NCI-H2107 (cell line): Measurements from ENCODE around the gene IGF1R.

Source experiments
- DNase-seq: peaks from one replicate; lab custom pipeline; 2025; lab: John Stamatoyannopoulos, UW

The IGF1R gene

GRCh38 chr15:98946301-98947255 lies 298.2 kb downstream of the IGF1R start:
- no peak for DNase-seq

- DNase-seq = no peak
Observed at GRCh38 chr15:98948456-98948855, 300.1 kb downstream of the IGF1R start.

- DNase-seq = no peak
Observed at GRCh38 chr15:98948941-98949340, 300.6 kb downstream of the IGF1R start.

GRCh38 chr15:98949624-98950023 lies 301.3 kb downstream of the IGF1R start:
- DNase-seq = no peak

- no peak for DNase-seq
Observed at GRCh38 chr15:98950248-98950647, 301.9 kb downstream of the IGF1R start.

GRCh38 chr15:98951004-98951403 lies 302.7 kb downstream of the IGF1R start:
- DNase-seq = no peak

- DNase-seq = no peak
Observed at GRCh38 chr15:98951493-98952320, 303.4 kb downstream of the IGF1R start.

- DNase-seq = no peak
Observed at GRCh38 chr15:98952381-98952803, 304.1 kb downstream of the IGF1R start.

- no peak for DNase-seq
Observed at GRCh38 chr15:98953000-98953787, 304.9 kb downstream of the IGF1R start.

GRCh38 chr15:98953968-98954367 lies 305.6 kb downstream of the IGF1R start:
- no peak for DNase-seq

- DNase-seq = no peak
Observed at GRCh38 chr15:98954411-98954810, 306.1 kb downstream of the IGF1R start.

GRCh38 chr15:98955331-98955730 lies 307.0 kb downstream of the IGF1R start:
- DNase-seq = no peak

GRCh38 chr15:98955961-98956723 lies 307.8 kb downstream of the IGF1R start:
- DNase-seq = no peak

GRCh38 chr15:98956796-98957553 lies 308.6 kb downstream of the IGF1R start:
- no peak for DNase-seq

- no peak for DNase-seq
Observed at GRCh38 chr15:98957655-98958054, 309.3 kb downstream of the IGF1R start.

- no peak for DNase-seq
Observed at GRCh38 chr15:98958076-98958475, 309.7 kb downstream of the IGF1R start.

- DNase-seq = no peak
Observed at GRCh38 chr15:98958918-98959639, 310.7 kb downstream of the IGF1R start.

GRCh38 chr15:98959640-98960007 lies 311.3 kb downstream of the IGF1R start:
- DNase-seq = no peak

GRCh38 chr15:98960555-98961050 lies 312.3 kb downstream of the IGF1R start:
- DNase-seq = no peak

- no peak for DNase-seq
Observed at GRCh38 chr15:98963444-98963843, 315.1 kb downstream of the IGF1R start.
